SK-N-SH treated with all-trans-retinoic acid at 6 μM for 48 hours (cell line): Measurements from ENCODE around the gene MIS18A.
"Not testable (repeated sequence)": the region's sequence is repeated elsewhere in the genome, so short reads cannot be mapped to it uniquely, and the experiment has no call there.

Experiments
- ATAC-seq: fragments of 200-7000 bp; cut with Tn5 transposase; 3 replicates; pipeline ENCODE4 v1.9.1; 2020; ENCODE audit warnings: mild to moderate bottlenecking, moderate library complexity
- ARNTL ChIP-seq: fragments of 450-650 bp; formaldehyde crosslinking; IDR thresholded peaks from 2 replicates; pipeline ENCODE4 v1.5.0; 2020; ENCODE audit warnings: low read depth, mild to moderate bottlenecking, moderate library complexity, borderline replicate concordance
- BACH2 ChIP-seq: fragments of 250-450 bp; sonication (Bioruptor Pico); IDR thresholded peaks from 2 replicates; pipeline ENCODE4 v1.9.0; 2021; ENCODE audit warnings: mild to moderate bottlenecking, borderline replicate concordance
- CSDC2 ChIP-seq: fragments of 250-450 bp; sonication (Bioruptor Pico); IDR thresholded peaks from 2 replicates; pipeline ENCODE4 v1.5.0; 2020; ENCODE audit warnings: mild to moderate bottlenecking, moderate library complexity
- GLIS3 ChIP-seq: fragments of 250-450 bp; sonication (Bioruptor Pico); IDR thresholded peaks from 2 replicates; pipeline ENCODE4 v1.5.0; 2020; ENCODE audit warnings: mild to moderate bottlenecking, moderate library complexity
- ISL1 ChIP-seq: fragments of 250-450 bp; sonication (Bioruptor Pico); IDR thresholded peaks from 2 replicates; pipeline ENCODE4 v2.1.2; 2022; ENCODE audit warnings: mild to moderate bottlenecking, moderate library complexity
- OSR1 ChIP-seq: fragments of 250-450 bp; sonication (Bioruptor Pico); IDR thresholded peaks from 2 replicates; pipeline ENCODE4 v1.8.0; 2022; ENCODE audit warnings: moderate library complexity, mild to moderate bottlenecking, inconsistent platforms
- PPARA ChIP-seq: fragments of 250-450 bp; sonication (Bioruptor Pico); IDR thresholded peaks from 2 replicates; pipeline ENCODE4 v1.5.0; 2020; ENCODE audit warnings: mild to moderate bottlenecking, borderline replicate concordance
- RARB ChIP-seq: fragments of 250-450 bp; sonication (Bioruptor Pico); IDR thresholded peaks from 2 replicates; pipeline ENCODE4 v1.8.0; 2021; ENCODE audit warnings: mild to moderate bottlenecking, moderate library complexity
- TOX ChIP-seq: fragments of 250-450 bp; sonication (Bioruptor Pico); IDR thresholded peaks from 2 replicates; pipeline ENCODE4 v1.8.0; 2021; ENCODE audit warnings: mild to moderate bottlenecking, moderate library complexity, borderline replicate concordance
- ZC3H10 ChIP-seq: fragments of 250-450 bp; sonication (Bioruptor Pico); IDR thresholded peaks from 2 replicates; pipeline ENCODE4 v1.5.1; 2021; ENCODE audit warnings: mild to moderate bottlenecking, moderate library complexity
- ZFP3 ChIP-seq: fragments of 250-450 bp; sonication (Bioruptor Pico); IDR thresholded peaks from 2 replicates; pipeline ENCODE4 v1.5.0; 2020; ENCODE audit warnings: mild to moderate bottlenecking, moderate library complexity
- ZFP30 ChIP-seq: fragments of 450-650 bp; formaldehyde crosslinking; IDR thresholded peaks from 2 replicates; pipeline ENCODE4 v1.5.0; 2022; ENCODE audit warnings: mild to moderate bottlenecking, moderate library complexity
- ZNF565 ChIP-seq: fragments of 450-650 bp; formaldehyde crosslinking; conservative IDR thresholded peaks from 2 replicates; pipeline ENCODE4 v1.5.0; 2020; ENCODE audit warnings: low read depth, mild to moderate bottlenecking, moderate library complexity
- ZNF70 ChIP-seq: fragments of 450-650 bp; formaldehyde crosslinking; IDR thresholded peaks from 2 replicates; pipeline ENCODE4 v1.5.0; 2020; ENCODE audit warnings: mild to moderate bottlenecking, moderate library complexity
- ZNF8 ChIP-seq: fragments of 450-650 bp; formaldehyde crosslinking; IDR thresholded peaks from 2 replicates; pipeline ENCODE4 v1.5.0; 2020; ENCODE audit warnings: mild to moderate bottlenecking, moderate library complexity
- TF ChIP-seq, protein P1 (sequence below): fragments of 250-450 bp; sonication (Bioruptor Pico); IDR thresholded peaks from 2 replicates; pipeline ENCODE4 v1.5.1; 2020; ENCODE audit warnings: low read depth, mild to moderate bottlenecking, moderate library complexity
- TF ChIP-seq, protein P2 (sequence below): fragments of 250-450 bp; sonication (Bioruptor Pico); IDR thresholded peaks from 2 replicates; pipeline ENCODE4 v1.5.0; 2020; ENCODE audit warnings: mild to moderate bottlenecking, moderate library complexity
- TF ChIP-seq, protein P3 (sequence below): fragments of 250-450 bp; sonication (Bioruptor Pico); IDR thresholded peaks from 2 replicates; pipeline ENCODE4 v1.8.0; 2021; ENCODE audit warnings: low read depth, mild to moderate bottlenecking, moderate library complexity, borderline replicate concordance
- TF ChIP-seq, protein P4 (sequence below): fragments of 250-450 bp; sonication (Bioruptor Pico); IDR thresholded peaks from 2 replicates; pipeline ENCODE4 v1.5.1; 2021; ENCODE audit warnings: mild to moderate bottlenecking, moderate library complexity

Gene MIS18A

DNA sequence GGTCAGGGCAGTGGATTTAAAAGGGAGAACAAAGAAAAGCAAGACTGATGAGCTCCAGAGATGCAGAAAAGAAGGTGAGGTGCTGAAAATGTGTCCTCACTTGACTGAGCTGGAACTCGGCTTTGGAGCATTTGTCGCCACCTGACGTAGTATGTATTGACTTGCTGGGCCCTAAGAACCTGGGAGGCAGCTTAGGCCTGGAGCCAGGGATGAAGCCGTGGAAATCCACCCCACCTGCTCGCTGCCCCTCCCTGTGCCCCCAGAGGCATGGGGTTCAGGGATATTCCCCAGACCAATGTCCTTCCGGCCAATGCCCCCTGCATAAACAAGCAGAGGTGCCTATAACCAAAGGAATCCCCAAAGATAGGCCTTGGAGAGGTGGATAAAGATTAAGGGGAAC is 34.1 kb upstream of the MIS18A start:
- ATAC-seq = no peak

DNA sequence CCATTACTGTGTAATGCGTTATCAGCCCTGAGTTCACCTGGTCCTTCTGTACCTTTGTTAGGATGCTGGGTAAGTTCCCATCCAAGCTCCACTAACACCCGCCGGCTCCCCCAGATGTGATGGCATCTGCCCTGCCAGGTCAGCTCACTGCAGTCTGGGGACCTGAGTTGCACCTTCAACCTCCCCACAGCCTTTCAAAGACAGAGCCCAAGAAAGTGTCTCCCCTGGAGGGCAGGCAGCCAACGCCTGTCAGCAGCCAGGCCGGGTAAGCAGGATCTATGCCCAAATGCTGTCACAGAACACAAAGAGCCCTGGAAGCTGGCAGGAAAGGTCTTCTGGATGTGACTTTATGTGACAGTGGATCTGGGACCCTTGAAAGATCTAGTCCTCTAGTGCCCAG is 33.5 kb upstream of the MIS18A start:
- ATAC-seq = no peak
- TF ChIP-seq ZC3H10 (CRISPR knock-in tag) (no peak), PPARA (no peak), RARB (CRISPR knock-in tag) (no peak), ARNTL (CRISPR knock-in tag) (no peak), ZNF70 (CRISPR knock-in tag) (no peak), GLIS3 (CRISPR knock-in tag) (no peak), TOX (no peak), CSDC2 (CRISPR knock-in tag) (no peak), ZFP3 (no peak)
- TF ChIP-seq, protein P1, sequence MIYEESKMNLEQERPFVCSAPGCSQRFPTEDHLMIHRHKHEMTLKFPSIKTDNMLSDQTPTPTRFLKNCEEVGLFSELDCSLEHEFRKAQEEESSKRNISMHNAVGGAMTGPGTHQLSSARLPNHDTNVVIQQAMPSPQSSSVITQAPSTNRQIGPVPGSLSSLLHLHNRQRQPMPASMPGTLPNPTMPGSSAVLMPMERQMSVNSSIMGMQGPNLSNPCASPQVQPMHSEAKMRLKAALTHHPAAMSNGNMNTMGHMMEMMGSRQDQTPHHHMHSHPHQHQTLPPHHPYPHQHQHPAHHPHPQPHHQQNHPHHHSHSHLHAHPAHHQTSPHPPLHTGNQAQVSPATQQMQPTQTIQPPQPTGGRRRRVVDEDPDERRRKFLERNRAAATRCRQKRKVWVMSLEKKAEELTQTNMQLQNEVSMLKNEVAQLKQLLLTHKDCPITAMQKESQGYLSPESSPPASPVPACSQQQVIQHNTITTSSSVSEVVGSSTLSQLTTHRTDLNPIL = no peak
- TF ChIP-seq, protein P2, sequence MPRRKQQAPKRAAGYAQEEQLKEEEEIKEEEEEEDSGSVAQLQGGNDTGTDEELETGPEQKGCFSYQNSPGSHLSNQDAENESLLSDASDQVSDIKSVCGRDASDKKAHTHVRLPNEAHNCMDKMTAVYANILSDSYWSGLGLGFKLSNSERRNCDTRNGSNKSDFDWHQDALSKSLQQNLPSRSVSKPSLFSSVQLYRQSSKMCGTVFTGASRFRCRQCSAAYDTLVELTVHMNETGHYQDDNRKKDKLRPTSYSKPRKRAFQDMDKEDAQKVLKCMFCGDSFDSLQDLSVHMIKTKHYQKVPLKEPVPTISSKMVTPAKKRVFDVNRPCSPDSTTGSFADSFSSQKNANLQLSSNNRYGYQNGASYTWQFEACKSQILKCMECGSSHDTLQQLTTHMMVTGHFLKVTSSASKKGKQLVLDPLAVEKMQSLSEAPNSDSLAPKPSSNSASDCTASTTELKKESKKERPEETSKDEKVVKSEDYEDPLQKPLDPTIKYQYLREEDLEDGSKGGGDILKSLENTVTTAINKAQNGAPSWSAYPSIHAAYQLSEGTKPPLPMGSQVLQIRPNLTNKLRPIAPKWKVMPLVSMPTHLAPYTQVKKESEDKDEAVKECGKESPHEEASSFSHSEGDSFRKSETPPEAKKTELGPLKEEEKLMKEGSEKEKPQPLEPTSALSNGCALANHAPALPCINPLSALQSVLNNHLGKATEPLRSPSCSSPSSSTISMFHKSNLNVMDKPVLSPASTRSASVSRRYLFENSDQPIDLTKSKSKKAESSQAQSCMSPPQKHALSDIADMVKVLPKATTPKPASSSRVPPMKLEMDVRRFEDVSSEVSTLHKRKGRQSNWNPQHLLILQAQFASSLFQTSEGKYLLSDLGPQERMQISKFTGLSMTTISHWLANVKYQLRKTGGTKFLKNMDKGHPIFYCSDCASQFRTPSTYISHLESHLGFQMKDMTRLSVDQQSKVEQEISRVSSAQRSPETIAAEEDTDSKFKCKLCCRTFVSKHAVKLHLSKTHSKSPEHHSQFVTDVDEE (CRISPR knock-in tag) = no peak

More for the DNA sequence above, 34.1 kb upstream of the MIS18A start:
- TF ChIP-seq ZC3H10 (CRISPR knock-in tag) = no peak
- no peak for TF ChIP-seq CSDC2 (CRISPR knock-in tag)
- TF ChIP-seq OSR1 (CRISPR knock-in tag) = no peak
- no peak for TF ChIP-seq BACH2 (CRISPR knock-in tag)
- TF ChIP-seq ZFP30 (CRISPR knock-in tag) = no peak
- no peak for TF ChIP-seq ARNTL (CRISPR knock-in tag)
- no peak for TF ChIP-seq ZNF8 (CRISPR knock-in tag)

DNA sequence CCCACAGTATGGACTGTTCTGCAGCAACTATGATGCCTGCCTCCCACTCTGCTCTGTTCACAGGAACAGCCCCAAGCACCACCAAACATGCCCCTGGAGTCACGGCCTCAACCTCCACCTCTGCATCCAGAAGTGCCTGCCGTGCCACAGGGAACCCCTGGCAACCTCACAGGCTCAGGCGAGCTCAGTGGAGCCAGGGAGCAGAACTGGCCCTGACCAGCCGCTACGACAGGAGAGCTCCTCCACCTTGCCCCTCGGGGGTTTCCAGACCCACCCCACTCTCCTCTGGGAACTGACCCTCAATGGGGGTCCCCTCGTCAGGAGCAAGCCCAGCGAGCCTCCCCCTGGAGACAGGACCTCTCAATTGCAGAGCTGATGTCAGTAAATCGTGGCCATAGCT is 32.8 kb upstream of the MIS18A start:
- no peak for ATAC-seq
- TF ChIP-seq ARNTL (CRISPR knock-in tag) (no peak), ZC3H10 (CRISPR knock-in tag) (no peak), ZNF565 (CRISPR knock-in tag) (no peak), ISL1 (no peak)
- TF ChIP-seq, protein P1 = no peak

DNA sequence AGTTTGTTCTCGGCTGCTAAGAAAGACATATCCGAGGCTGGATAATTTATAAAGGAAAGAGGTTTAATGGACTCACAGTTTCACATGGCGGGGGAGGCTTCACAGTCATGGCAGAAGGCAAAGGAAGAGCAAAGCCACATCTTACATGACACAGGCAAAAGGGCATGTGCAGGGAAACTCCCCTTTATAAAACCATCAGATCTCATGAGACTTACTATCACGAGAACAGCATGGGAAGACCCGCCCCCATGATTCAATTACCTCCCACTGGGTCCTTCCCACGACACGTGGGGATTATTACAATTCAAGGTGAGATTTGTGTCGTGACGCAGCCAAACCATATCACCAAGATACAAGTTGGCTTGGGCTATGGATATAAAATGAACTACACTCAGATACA is 32.1 kb upstream of the MIS18A start:
- ATAC-seq = not testable (repeated sequence)

DNA sequence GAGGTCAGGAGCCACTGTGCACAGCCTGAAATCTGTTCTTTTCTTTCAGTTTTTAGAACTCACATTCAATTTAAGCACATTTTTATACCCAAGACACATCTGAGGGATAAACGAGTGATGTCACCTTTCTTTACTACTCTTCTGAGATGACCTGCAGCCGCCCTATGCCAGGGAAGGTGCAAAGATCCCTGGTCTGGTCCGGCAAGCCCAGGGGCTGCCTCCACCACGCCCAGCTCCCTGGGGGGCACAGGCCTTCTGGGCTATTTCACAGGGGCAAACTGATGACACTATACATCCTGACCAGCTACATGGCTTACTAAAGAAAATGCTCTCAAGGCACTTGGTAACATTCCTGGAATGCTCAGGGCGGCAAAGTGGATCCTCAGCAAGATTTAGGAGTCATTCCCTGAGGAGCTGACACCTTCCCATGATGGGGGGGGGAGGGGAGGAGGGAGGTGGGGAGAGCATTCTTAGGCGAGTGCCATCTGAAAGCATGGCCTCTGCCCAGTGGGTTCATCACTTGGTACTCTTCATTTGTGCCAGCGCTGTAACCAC is 31.1 kb upstream of the MIS18A start:
- ATAC-seq = no peak
- TF ChIP-seq ARNTL (CRISPR knock-in tag) = no peak
- TF ChIP-seq, protein P3, sequence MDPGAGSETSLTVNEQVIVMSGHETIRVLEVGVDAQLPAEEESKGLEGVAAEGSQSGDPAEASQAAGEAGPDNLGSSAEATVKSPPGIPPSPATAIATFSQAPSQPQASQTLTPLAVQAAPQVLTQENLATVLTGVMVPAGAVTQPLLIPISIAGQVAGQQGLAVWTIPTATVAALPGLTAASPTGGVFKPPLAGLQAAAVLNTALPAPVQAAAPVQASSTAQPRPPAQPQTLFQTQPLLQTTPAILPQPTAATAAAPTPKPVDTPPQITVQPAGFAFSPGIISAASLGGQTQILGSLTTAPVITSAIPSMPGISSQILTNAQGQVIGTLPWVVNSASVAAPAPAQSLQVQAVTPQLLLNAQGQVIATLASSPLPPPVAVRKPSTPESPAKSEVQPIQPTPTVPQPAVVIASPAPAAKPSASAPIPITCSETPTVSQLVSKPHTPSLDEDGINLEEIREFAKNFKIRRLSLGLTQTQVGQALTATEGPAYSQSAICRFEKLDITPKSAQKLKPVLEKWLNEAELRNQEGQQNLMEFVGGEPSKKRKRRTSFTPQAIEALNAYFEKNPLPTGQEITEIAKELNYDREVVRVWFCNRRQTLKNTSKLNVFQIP = no peak
- no peak for TF ChIP-seq ZNF70 (CRISPR knock-in tag)
- TF ChIP-seq GLIS3 (CRISPR knock-in tag) = no peak
- no peak for TF ChIP-seq ZNF565 (CRISPR knock-in tag)
- TF ChIP-seq BACH2 (CRISPR knock-in tag) = no peak
- no peak for TF ChIP-seq ISL1
- no peak for TF ChIP-seq ZFP3
- TF ChIP-seq, protein P4, sequence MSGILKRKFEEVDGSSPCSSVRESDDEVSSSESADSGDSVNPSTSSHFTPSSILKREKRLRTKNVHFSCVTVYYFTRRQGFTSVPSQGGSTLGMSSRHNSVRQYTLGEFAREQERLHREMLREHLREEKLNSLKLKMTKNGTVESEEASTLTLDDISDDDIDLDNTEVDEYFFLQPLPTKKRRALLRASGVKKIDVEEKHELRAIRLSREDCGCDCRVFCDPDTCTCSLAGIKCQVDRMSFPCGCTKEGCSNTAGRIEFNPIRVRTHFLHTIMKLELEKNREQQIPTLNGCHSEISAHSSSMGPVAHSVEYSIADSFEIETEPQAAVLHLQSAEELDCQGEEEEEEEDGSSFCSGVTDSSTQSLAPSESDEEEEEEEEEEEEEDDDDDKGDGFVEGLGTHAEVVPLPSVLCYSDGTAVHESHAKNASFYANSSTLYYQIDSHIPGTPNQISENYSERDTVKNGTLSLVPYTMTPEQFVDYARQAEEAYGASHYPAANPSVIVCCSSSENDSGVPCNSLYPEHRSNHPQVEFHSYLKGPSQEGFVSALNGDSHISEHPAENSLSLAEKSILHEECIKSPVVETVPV (CRISPR knock-in tag) = no peak
- TF ChIP-seq, all 23 proteins: peak for 0
